HG02642 (cell line): ENCODE measurements around the gene ZNF669.

Source experiments
- ATAC-seq: cut with Tn5 transposase; IDR thresholded peaks from one replicate; pipeline ENCODE4 v1.9.1; 2021; ENCODE audit warnings: mild to moderate bottlenecking; ENCODE audit not compliant: unreplicated experiment, poor library complexity

ZNF669 gene

DNA sequence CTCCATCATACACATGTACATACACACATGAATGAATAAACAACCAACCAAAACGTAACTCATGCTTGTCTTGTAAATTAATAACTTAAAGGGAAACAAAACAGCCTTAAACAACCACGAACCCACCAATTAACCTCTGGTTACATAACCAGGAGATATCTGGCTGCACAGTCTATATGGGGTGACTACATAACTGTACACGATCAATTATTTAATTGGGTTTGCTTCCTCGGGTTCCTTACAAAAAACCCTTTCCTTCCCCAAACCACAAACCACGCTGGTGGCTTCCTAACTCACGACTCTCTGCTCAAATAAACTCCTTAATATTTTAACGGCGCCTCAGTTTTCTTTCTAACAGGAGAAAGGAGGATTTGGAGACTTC is 26.3 kb downstream of the ZNF669 start:
- ATAC-seq, result peak; percentile 18

DNA sequence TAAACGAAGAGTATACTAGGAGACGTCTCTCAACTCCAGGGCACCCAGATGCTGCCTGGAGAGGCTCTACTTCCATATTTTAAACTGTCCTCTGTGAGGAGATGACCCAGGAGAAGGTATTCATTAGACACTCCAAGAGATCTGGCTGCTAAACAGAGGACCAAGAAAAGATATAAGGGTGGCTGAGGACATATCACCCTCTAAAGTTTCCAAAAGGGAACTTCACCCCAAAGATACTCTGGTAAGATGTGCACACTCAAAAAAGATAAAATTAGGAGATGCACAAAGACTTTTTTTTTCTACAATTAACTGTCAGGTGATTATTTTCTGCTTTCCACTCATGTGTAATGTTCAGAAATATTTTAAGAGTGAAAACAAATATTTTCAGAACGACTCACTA is 26.9 kb downstream of the ZNF669 start:
- ATAC-seq, result no peak

DNA sequence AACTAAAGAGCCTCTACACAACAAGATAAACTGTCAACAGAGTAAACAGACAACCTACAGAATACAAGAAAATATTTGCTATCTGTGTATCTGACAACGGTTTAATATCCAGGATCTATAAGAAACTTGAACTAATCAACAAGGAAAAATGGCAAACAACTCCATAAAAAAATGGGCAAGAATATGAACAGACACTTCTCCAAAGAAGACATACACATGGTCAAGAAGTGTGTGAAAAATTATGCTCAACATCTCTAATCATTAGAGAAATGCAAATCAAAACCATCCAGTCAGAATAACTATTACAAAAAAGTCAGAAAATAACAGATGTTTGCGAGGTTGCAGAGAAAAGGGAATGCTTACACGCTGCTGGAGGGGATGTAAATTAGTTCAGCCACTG is 33.5 kb downstream of the ZNF669 start:
- ATAC-seq, result no peak

DNA sequence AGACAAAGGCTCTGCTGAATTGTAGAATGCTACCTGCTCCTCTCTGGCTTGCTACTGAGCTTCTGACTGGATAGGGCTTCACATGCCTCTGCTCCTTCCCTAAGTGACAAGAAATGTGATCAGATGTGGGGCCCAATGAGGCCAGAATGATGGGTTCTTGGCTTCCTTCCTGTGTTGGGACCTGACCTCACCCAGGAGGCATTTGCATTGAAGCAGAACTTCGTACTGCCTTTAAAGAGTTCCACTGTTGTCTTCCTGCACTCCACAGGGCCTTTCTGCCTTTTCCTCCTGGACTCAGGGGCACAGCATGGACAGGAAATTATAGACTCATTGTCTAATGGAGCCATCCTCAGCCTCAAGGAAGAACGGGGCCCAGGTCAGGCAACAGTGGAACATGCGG is 39.9 kb downstream of the ZNF669 start:
- ATAC-seq, result no peak

GRCh38 chr1:247060771-247061170 is 43.4 kb downstream of the ZNF669 start:
- no peak for ATAC-seq

GRCh38 chr1:247056071-247056470 is 48.1 kb downstream of the ZNF669 start:
- no peak for ATAC-seq

GRCh38 chr1:247054992-247055415 is 49.2 kb downstream of the ZNF669 start:
- ATAC-seq, result no peak
